NB4 (cell line): ENCODE measurements around the gene FADD.

Source experiments
- DNase-seq: peaks from one replicate; pipeline ENCODE4 v3.0.0; 2010; ENCODE audit warnings: low read depth
- H3K4me3 ChIP-seq: one replicate; pipeline ENCODE4 v1.5.1; 2011; ENCODE audit warnings: mild to moderate bottlenecking, low read depth, low read length, moderate library complexity
- CTCF ChIP-seq: IDR thresholded peaks from one replicate; pipeline ENCODE4 v1.5.1; 2012; ENCODE audit warnings: low read depth, low read length
- MAX ChIP-seq: IDR thresholded peaks from 2 replicates; pipeline ENCODE4 v1.6.1; 2011; ENCODE audit warnings: low read depth, low read length
- MYC ChIP-seq: IDR thresholded peaks from 2 replicates; pipeline ENCODE4 v1.6.1; 2011; ENCODE audit warnings: low read depth, low read length
- POLR2A ChIP-seq: IDR thresholded peaks from 2 replicates; pipeline ENCODE4 v1.6.1; 2011; ENCODE audit warnings: mild to moderate bottlenecking; ENCODE audit not compliant: insufficient read length; ENCODE audit errors: extremely low read depth

Gene FADD

GRCh38 chr11:70168405-70168754 is 34.7 kb upstream of the FADD start:
- TF ChIP-seq MYC, result no peak
- no peak for TF ChIP-seq POLR2A
- TF ChIP-seq CTCF, result no peak
- TF ChIP-seq MAX, result no peak
- DNase-seq, result no peak

DNA sequence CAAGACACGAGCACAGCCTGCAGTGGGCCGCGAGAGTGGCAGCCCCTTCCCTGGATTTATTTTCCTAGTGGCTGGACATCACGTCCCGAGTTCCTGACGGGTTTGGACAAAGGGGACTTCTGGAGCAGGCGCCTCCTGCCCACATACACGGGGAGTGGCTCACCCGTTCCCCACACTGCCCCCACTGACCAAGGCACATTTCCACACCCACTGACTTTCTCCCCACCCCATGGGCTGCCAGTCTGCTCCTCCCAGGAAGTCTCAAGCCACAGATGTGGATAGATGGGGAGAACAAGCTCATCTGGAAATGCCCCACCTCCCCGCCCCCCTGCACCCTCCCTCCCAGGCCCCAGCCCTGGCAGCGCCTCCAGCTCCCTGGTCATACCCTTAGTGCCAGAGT is 34.0 kb upstream of the FADD start:
- TF ChIP-seq MAX (no peak), MYC (no peak), POLR2A (no peak), CTCF (no peak)
- DNase-seq, result no peak

More at GRCh38 chr11:70168405-70168754, 34.7 kb upstream of the FADD start:
- H3K4me3 ChIP-seq, result no peak overlapping the region

GRCh38 chr11:70169632-70170031 is 33.5 kb upstream of the FADD start:
- no peak overlapping the region for H3K4me3 ChIP-seq
- no peak for DNase-seq
- TF ChIP-seq MAX (no peak), CTCF (no peak), MYC (no peak), POLR2A (no peak)

More for the DNA sequence above, 34.0 kb upstream of the FADD start:
- no peak overlapping the region for H3K4me3 ChIP-seq

DNA sequence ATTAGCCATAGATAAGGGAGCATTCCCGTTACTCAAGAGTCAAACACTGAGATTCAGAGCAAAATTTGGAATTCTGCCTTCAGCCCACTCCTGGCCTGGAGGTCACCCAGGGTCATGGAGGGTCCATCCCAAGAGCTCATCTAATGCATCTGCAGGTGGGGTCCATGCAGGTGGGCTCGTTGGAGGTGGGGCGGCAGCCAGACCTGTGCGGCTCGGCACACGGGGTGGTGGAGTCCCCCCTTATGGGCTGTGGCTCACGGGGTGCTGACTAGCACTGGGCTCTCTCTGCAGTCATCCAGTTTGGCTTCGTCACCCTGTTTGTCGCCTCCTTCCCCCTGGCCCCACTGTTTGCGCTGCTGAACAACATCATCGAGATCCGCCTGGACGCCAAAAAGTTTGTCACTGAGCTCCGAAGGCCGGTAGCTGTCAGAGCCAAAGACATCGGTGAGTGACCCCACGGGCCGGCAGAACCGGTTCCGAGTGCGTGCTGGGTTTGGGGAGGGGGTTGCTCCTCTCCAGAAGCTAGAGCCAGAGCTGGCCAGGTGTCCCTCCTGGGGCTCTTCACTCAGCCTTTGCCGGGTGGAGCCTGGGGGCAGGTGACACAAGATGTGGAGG is 32.4 kb upstream of the FADD start:
- no peak overlapping the region for H3K4me3 ChIP-seq
- no peak for DNase-seq
- no peak for TF ChIP-seq POLR2A
- TF ChIP-seq MAX, result no peak
- TF ChIP-seq CTCF, result no peak
- TF ChIP-seq MYC, result no peak

DNA sequence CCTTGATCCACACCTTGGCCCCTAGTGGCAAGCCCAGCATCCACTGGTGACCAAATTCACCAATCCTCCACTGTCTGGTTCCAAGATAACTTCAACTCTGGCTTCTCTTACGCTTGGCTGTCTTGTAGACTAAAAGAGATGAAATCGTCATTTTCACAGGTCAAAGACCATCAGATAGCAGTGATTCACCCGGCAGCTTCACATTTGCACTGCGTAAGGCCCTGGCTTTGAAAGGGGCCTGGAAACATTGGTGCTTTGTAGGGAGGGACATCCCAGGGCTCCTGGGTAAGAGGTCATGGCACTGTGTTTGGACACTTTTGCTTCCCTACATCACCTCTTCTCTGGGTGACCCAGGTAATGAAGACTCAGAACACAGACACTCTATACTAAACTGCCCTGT is 30.1 kb upstream of the FADD start:
- no peak overlapping the region for H3K4me3 ChIP-seq
- TF ChIP-seq CTCF (no peak), POLR2A (no peak), MAX (no peak), MYC (no peak)
- no peak for DNase-seq
